Stimulated activated CD8-positive, alpha-beta memory T cell treated with anti-CD3 and anti-CD28 coated beads, Interleukin-15, amount 100 ng/mL, for 48 hours (primary cell): ENCODE results near the gene ENOX1.
A peak's percentile ranks its signal among the peaks of the same experiment; 100 is the strongest.

ENCODE experiments used
- DNase-seq, 2 donors: peaks; one replicate each; pipeline ENCODE4 v3.0.0-alpha.2; 2020; ENCODE audit warnings: low read depth in 2 of 2

The ENOX1 gene

GRCh38 chr13:43785650-43786471 is 911 bp downstream of the ENOX1 start:
- DNase-seq: no peak

DNA sequence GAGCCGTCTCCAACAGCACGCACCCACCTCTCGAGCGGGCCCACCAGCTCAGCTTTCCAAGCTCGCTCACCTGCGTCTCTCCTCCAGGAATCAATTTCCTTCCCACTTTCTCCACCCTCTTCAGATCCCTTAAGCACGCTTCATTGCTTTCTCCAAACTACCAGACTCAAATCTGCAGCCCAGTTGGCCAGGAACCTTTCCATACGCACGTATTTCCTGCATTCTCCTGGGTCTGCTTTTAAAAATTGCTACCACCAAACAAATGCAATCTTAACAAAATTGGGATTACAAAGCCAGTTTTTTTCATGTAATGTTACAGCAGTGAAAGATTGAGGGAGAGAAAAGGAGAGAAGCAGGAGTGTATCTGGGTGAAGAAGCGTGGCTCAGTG is 1.5 kb downstream of the ENOX1 start:
- no peak for DNase-seq

DNA sequence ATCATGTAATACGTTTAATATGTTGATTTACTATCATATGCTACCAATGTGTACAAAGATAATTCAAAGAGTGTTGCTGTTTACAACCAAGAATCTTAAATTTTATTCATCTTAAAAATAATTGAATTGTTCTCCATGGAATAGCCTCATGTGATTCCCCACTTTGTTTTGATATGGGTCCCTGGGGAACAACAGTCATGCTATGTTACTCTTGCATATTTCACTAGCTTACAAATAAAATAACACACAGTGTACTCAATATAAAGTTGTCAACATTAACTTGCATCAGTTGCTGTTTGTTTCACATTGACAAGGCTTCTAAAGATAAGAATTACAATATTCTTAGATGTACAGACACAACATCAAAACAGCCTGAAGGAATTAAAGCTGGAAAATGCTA is 2.3 kb downstream of the ENOX1 start:
- no peak for DNase-seq

DNA sequence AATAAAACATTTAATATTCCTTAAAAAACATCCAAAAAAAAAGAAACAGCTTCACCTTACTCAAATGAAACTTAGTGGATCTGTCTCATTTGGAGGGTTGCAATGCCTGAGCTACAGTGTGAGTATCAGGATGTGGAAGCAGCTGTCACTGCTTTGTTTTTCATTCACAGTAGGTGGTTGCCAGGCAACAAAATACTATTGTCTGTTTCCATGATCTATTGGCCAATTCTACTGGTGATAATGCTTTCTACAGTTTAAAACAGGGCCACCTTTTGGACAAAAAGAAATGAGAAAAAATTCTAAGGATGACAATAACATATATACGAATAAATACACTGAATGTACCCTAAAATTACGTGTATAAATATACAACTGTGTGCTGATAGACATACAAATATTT is 3.0 kb downstream of the ENOX1 start:
- no peak for DNase-seq

GRCh38 chr13:43782686-43783085 is 4.1 kb downstream of the ENOX1 start:
- no peak for DNase-seq

DNA sequence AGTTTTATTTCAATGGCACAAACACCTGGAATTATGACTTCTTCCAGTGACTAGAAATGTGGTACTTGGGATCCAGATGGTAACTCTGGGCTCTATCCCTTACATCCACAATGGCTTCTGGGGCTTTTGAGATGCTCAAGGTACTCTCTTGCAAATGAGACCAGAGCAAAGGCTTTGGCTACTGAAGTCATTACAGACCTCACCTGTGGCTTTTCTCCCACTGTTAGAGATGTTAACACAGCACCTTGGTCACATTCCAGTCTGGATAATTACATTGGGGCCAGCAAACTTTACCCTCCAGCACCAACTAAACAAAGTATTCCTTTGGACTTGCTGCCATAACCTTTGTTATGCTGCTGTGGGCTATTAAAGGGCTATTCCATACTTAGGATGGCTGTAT is 6.1 kb downstream of the ENOX1 start:
- no peak for DNase-seq

GRCh38 chr13:43776501-43777079 is 10.2 kb downstream of the ENOX1 start:
- no peak for DNase-seq

DNA sequence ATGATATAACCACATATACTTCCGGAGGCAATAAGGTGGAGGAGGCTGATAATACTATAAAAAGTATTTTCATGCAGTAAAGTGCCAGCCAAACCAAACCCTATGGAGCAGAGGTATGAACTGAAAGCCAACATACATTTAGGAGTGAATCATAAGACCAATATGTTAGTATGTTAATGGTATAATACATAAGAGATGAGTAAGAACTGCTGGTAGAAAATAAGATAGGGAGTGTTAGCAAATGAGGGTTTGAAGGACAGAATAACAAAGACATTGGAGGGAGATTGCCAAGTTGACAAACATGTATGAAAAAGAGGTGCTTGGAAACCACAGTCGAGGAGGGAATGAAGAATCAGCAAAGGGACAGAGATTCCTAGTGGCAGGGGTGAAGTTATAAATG is 10.8 kb downstream of the ENOX1 start:
- no peak for DNase-seq

DNA sequence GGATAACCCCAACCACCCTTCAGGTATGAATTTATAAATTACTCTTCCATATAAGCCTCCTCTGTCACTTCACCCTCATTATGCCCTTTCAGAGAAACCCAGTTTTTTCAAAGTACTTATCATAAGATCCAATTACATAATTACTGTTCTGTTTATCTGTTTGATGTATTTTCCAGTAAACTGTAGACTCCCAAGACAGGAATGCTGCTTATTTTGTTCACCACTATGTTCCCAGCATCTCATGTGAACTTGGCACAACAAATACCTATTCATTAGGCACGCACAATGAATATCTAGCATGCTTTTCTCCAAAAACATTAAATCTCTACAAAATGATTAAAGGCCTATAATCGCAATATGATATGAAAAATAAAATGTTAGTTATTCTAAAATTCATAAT is 13.2 kb downstream of the ENOX1 start:
- DNase-seq: no peak

GRCh38 chr13:43770871-43771270 is 15.9 kb downstream of the ENOX1 start:
- no peak for DNase-seq

- no peak for DNase-seq
Measured at GRCh38 chr13:43769529-43769928, 17.2 kb downstream of the ENOX1 start.

GRCh38 chr13:43767341-43767931 is 19.3 kb downstream of the ENOX1 start:
- DNase-seq: no peak

GRCh38 chr13:43766725-43767124 is 20.0 kb downstream of the ENOX1 start:
- no peak for DNase-seq

DNA sequence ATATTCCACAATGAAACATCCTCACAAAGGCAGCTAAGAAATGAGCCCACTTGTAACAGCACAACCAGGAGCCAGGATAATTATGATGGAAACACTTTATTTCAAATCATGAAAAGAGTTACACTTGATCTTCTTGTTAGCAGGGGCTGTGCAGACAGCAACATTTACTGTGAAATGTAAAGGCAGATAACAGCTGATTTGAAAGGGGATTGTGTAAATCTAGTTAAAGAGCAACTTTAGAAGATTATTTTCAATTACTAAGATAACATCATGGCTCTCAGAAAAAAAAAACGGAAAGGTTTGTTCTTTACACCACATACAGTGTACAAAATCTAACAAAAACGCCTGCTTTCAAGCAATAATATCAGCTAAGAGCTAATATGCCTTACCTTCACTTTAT is 22.4 kb downstream of the ENOX1 start:
- no peak for DNase-seq

- DNase-seq: no peak
Measured at GRCh38 chr13:43763143-43763759, 23.5 kb downstream of the ENOX1 start.

DNA sequence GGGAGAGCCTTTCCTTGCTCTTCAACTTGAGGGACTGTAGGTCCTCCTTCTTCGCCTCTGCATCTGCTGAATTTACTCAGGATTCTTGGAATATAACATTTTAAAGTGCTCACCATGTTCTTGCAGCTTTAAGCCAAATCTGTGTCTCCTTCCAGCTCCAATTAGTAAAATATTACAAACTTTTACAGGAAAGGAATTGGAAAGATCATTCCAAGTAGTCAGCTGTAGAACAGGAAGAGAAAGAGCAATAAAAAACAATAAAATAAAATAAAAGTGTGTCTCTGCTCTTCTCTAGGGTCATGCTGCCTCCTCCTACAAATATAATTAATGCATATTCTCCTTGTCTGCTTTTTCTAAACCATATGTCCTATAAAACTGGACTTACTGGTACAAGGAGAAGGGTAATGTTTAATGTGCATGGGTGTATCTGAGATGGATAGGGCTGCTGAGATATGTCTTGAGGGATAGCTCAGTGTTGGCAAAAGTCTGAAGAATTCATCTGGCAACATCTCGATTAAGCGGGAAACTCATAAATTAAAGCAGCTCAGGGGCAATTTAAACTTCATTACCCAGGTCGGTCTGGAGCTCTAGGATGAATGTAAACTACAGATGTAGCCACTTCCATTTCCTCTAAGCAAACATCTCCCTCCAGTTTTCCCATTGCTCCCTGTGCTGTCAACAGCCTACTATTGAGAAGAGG is 25.0 kb downstream of the ENOX1 start:
- no peak for DNase-seq

DNA sequence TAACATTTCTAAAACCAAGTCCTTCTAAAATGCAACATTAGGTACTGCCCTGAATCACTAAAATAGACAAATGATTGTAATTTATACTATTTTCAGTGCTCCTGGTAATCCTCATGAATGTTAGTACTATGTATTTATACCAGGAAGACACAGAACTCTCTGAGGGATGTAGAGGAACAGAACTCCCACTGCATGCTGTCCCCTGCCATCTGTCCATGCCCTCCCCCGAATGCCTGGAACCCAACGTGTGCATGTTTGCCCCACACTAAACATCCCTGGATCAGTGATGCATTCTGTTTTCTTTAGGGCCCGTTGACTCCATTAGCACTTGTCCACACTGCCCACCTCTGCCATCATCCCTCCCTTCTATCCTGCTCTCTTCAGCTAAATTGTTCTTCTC is 26.5 kb downstream of the ENOX1 start:
- DNase-seq: no peak

- DNase-seq: no peak
Measured at GRCh38 chr13:43758834-43759233, 27.9 kb downstream of the ENOX1 start.

DNA sequence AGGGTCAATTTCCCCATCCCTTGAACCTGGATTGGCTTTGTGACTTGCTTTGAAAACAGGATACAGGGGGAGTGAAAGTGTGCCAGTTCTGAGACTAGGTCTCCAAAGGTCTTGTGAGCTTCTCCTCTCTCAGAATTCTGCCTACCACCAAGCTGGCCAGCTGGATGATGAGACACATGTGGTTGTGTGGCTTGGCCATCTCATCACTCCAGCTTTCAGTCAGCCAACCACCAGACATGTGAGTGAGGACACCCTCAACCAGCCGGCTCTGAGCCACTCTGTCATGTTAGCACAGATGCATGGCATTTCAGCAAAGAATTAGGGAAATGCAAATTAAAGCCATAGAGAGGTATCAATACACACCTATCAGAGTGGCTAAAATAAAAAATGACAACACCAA is 29.5 kb downstream of the ENOX1 start:
- peak in 1 of 2 donors; percentile 0 for DNase-seq

GRCh38 chr13:43755844-43756243 is 30.9 kb downstream of the ENOX1 start:
- DNase-seq: no peak

DNA sequence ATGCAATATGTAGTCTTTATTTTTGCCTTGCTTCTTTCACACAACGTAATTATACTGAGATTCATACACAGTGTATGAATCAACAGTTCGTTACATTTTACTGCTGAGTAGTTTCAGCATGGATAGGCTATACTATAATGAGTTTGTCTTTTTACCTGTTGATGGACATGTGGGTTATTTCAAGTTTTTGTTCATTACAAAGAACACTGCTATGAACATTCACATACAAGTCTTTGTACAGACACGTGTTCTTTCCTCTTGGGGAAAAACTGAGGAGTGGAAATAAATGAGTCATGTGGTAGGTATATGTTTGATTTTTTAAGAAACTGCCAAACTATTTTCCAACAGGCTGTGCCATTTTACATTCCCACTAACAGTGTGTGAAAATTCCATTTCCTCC is 35.1 kb downstream of the ENOX1 start:
- no peak for DNase-seq

DNA sequence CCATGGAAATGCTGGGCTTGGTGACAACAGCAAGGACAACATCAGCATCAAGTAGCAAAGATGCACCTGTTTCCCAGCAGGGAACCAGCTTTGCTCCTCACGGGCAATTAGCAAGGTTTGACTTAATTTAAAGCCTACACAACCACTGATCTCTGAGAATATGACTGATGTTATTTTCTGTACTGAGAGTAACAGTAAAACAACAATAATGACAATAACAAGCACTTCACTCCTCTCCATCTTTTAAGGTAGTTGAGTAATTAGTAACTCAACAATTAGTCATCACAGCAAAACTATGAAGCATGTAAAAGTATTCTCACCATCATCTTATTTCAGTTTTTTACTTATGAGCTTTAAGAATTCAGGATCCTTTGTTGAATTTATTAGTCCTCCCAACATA is 37.3 kb downstream of the ENOX1 start:
- DNase-seq: no peak
